Neural crest cell (in vitro differentiated cells): Measurements from ENCODE around the gene KDM4B. TPM values are rescaled to one million over a fixed set of nuclear protein-coding genes. Genes with fewer than 3 reads are reported as not detected.
A peak's percentile ranks its signal among the peaks of the same experiment; 100 is the strongest.

Experiments used
- DNase-seq: peaks from one replicate; pipeline ENCODE4 v3.0.0; 2021; ENCODE audit warnings: low read depth, mixed read lengths, low spot score
- H3K27ac Mint-ChIP-seq: one replicate; pipeline ENCODE4 v1.8.0; 2021; ENCODE audit warnings: mild to moderate bottlenecking, mixed read lengths; ENCODE audit not compliant: unreplicated experiment
- H3K27me3 Mint-ChIP-seq: 2 replicates; pipeline ENCODE4 v1.8.0; 2021; ENCODE audit warnings: low read depth, mild to moderate bottlenecking, mixed read lengths
- H3K36me3 Mint-ChIP-seq: 2 replicates; pipeline ENCODE4 v1.8.0; 2021; ENCODE audit warnings: low read depth, mild to moderate bottlenecking, mixed read lengths
- H3K4me1 Mint-ChIP-seq: 2 replicates; pipeline ENCODE4 v1.8.0; 2021; ENCODE audit warnings: mixed read lengths
- H3K4me3 Mint-ChIP-seq: one replicate; pipeline ENCODE4 v1.8.0; 2021; ENCODE audit warnings: mild to moderate bottlenecking, mixed read lengths
- H3K9me3 Mint-ChIP-seq: 2 replicates; pipeline ENCODE4 v1.8.0; 2021; ENCODE audit warnings: mixed read lengths
- CTCF ChIP-seq: fragments of 200-600 bp; sonication (generic); conservative IDR thresholded peaks from 2 replicates; pipeline ENCODE4 v1.5.0; 2021; ENCODE audit warnings: antibody characterized with exemption, mild to moderate bottlenecking
- total RNA-seq: library from RNA; stranded (reverse); gene quantifications from 2 replicates; pipeline ENCODE4 v1.2.1, GENCODE V29; 2021

KDM4B gene
- total RNA-seq, 1 donor from 2014 or later = 45.4 TPM

GRCh38 chr19:5104871-5105351, 136.0 kb downstream of the KDM4B start:
- no peak for DNase-seq
- TF ChIP-seq CTCF = no peak
- no peak overlapping the region for H3K4me3 Mint-ChIP-seq
- H3K4me1 Mint-ChIP-seq = peaks cover 4% of the 10 kb centered on the region
- H3K36me3 Mint-ChIP-seq = peaks cover 15% of the 10 kb centered on the region
- H3K9me3 Mint-ChIP-seq = peaks cover 5% of the 10 kb centered on the region
- H3K27ac Mint-ChIP-seq = no peak overlapping the region
- peaks cover 2% of the 10 kb centered on the region for H3K27me3 Mint-ChIP-seq

GRCh38 chr19:5106191-5106726, 137.3 kb downstream of the KDM4B start:
- TF ChIP-seq CTCF = no peak
- Mint-ChIP-seq H3K36me3 (peaks cover 3% of the 10 kb centered on the region), H3K4me1 (peaks cover 4% of the 10 kb centered on the region), H3K4me3 (no peak overlapping the region), H3K9me3 (no peaks in the 10 kb centered on the region), H3K27ac (peak overlapping the region; percentile 84), H3K27me3 (peaks cover under 1% of the 10 kb centered on the region)
- no peak for DNase-seq

- H3K27ac Mint-ChIP-seq = no peak overlapping the region
- H3K4me1 Mint-ChIP-seq = peaks cover 10% of the 10 kb centered on the region
- no peak for TF ChIP-seq CTCF
- H3K4me3 Mint-ChIP-seq = no peak overlapping the region
- H3K9me3 Mint-ChIP-seq = no peaks in the 10 kb centered on the region
- no peaks in the 10 kb centered on the region for H3K27me3 Mint-ChIP-seq
- no peak for DNase-seq
- peaks cover 8% of the 10 kb centered on the region for H3K36me3 Mint-ChIP-seq
Measured at GRCh38 chr19:5106971-5107370, 138.1 kb downstream of the KDM4B start.

- Mint-ChIP-seq H3K36me3 (peaks cover 8% of the 10 kb centered on the region), H3K4me3 (no peak overlapping the region), H3K27me3 (no peaks in the 10 kb centered on the region), H3K4me1 (peaks cover 14% of the 10 kb centered on the region), H3K27ac (no peak overlapping the region), H3K9me3 (no peaks in the 10 kb centered on the region)
- TF ChIP-seq CTCF = no peak
- DNase-seq = no peak
Measured at GRCh38 chr19:5107432-5108122, 138.7 kb downstream of the KDM4B start.

GRCh38 chr19:5108123-5108596, 139.2 kb downstream of the KDM4B start:
- H3K4me1 Mint-ChIP-seq = peaks cover 20% of the 10 kb centered on the region
- H3K27ac Mint-ChIP-seq = no peak overlapping the region
- no peak for TF ChIP-seq CTCF
- H3K4me3 Mint-ChIP-seq = no peak overlapping the region
- H3K36me3 Mint-ChIP-seq = peaks cover 8% of the 10 kb centered on the region
- no peaks in the 10 kb centered on the region for H3K27me3 Mint-ChIP-seq
- H3K9me3 Mint-ChIP-seq = no peaks in the 10 kb centered on the region
- DNase-seq = no peak
